HepG2 (cell line): ENCODE data around the gene CAPN15. TPM values are rescaled to one million over a fixed set of nuclear protein-coding genes. Genes with fewer than 3 reads are reported as not detected.

Source experiments
- ARNT ChIP-seq: fragments of 450-650 bp; IDR thresholded peaks from 2 replicates; pipeline ENCODE4 v1.6.1; 2017
- CREM ChIP-seq, 2 experiments: sonication (generic) in 1 of 2; formaldehyde crosslinking in 1 of 2; IDR thresholded peaks; 2 replicates each; pipeline versions ENCODE4 v1.4.0 to v1.6.1; 2016 to 2020; ENCODE audit warnings: antibody characterized with exemption in 1 of 2, mild to moderate bottlenecking in 1 of 2, missing genetic modification reagents in 1 of 2
- GATAD2A ChIP-seq: IDR thresholded peaks from 2 replicates; pipeline ENCODE4 v1.6.1; 2016
- HNRNPUL1 ChIP-seq: fragments of 200-400 bp; formaldehyde crosslinking; IDR thresholded peaks from 2 replicates; pipeline ENCODE4 v1.6.1; 2017; ENCODE audit warnings: low read depth, mild to moderate bottlenecking, low read length, moderate library complexity
- MXD4 ChIP-seq: IDR thresholded peaks from 2 replicates; pipeline ENCODE4 v1.6.1; 2016; ENCODE audit warnings: mild to moderate bottlenecking, missing biosample characterization, missing genetic modification reagents
- MYC ChIP-seq: sonication (generic); formaldehyde crosslinking; IDR thresholded peaks from 2 replicates; pipeline ENCODE4 v1.9.0; 2021; ENCODE audit warnings: missing genetic modification reagents, borderline replicate concordance
- RXRA ChIP-seq: sonication (generic); formaldehyde crosslinking; IDR thresholded peaks from 2 replicates; pipeline ENCODE4 v1.5.1; 2020; ENCODE audit warnings: missing genetic modification reagents
- XRCC5 ChIP-seq: fragments of 200-400 bp; formaldehyde crosslinking; optimal IDR thresholded peaks from 2 replicates; pipeline ENCODE3; 2017; ENCODE audit warnings: mild to moderate bottlenecking, low read length
- YEATS2 ChIP-seq: sonication (generic); formaldehyde crosslinking; IDR thresholded peaks from 2 replicates; pipeline ENCODE4 v1.4.0; 2020; ENCODE audit warnings: missing genetic modification reagents, borderline replicate concordance
- ZMAT3 ChIP-seq: sonication (generic); formaldehyde crosslinking; conservative IDR thresholded peaks from 2 replicates; pipeline ENCODE4 v1.7.0; 2021; ENCODE audit warnings: missing genetic modification reagents
- ZMAT5 ChIP-seq: sonication (generic); formaldehyde crosslinking; IDR thresholded peaks from 2 replicates; pipeline ENCODE4 v1.5.0; 2020; ENCODE audit warnings: mild to moderate bottlenecking, low read depth, missing genetic modification reagents, borderline replicate concordance
- ZNF10 ChIP-seq: sonication (generic); formaldehyde crosslinking; IDR thresholded peaks from 2 replicates; pipeline ENCODE4 v1.4.0; 2020; ENCODE audit warnings: mild to moderate bottlenecking, low read depth, missing genetic modification reagents, borderline replicate concordance
- ZNF160 ChIP-seq: sonication (generic); formaldehyde crosslinking; IDR thresholded peaks from 2 replicates; pipeline ENCODE4 v1.8.0; 2022; ENCODE audit warnings: mild to moderate bottlenecking, inconsistent platforms, missing genetic modification reagents
- ZNF407 ChIP-seq: sonication (generic); formaldehyde crosslinking; IDR thresholded peaks from one replicate; pipeline ENCODE4 v1.5.1; 2020; ENCODE audit warnings: mild to moderate bottlenecking, missing genetic modification reagents; ENCODE audit errors: not compliant biosample characterization
- ZNF414 ChIP-seq: sonication (generic); formaldehyde crosslinking; IDR thresholded peaks from 2 replicates; pipeline ENCODE4 v1.5.0; 2020; ENCODE audit warnings: missing genetic modification reagents
- ZNF513 ChIP-seq: sonication (generic); formaldehyde crosslinking; conservative IDR thresholded peaks from 2 replicates; pipeline ENCODE4 v1.5.0; 2020; ENCODE audit warnings: missing genetic modification reagents
- ZNF556 ChIP-seq: sonication (generic); formaldehyde crosslinking; IDR thresholded peaks from 2 replicates; pipeline ENCODE4 v1.4.0; 2020; ENCODE audit warnings: mild to moderate bottlenecking, missing genetic modification reagents, borderline replicate concordance
- ZNF605 ChIP-seq: sonication (generic); formaldehyde crosslinking; IDR thresholded peaks from 2 replicates; pipeline ENCODE4 v1.8.0; 2022; ENCODE audit warnings: mild to moderate bottlenecking, missing genetic modification reagents
- ZNF780A ChIP-seq: sonication (generic); formaldehyde crosslinking; IDR thresholded peaks from 2 replicates; pipeline ENCODE4 v1.8.0; 2022; ENCODE audit warnings: mild to moderate bottlenecking, missing genetic modification reagents, moderate library complexity
- polyA plus RNA-seq, 8 experiments: library from polyadenylated mRNA; depleted of rRNA in 3 of 8; stranded (reverse) in 7 of 8; unstranded in 1 of 8; fragments of >200 nt; fragmentation: Illumina TruSeq in 4 of 8; extraction: Trizol in 4 of 8; gene quantifications; 2 replicates each; pipeline versions ENCODE4 v1.2.1 to v1.2.3, GENCODE V29; 2011 to 2016; ENCODE audit warnings: low read depth in 4 of 8, missing spikeins in 1 of 8, mixed read lengths in 1 of 8; ENCODE audit not compliant: insufficient read depth in 1 of 8
- total RNA-seq, 5 experiments: library from RNA; depleted of rRNA; stranded (reverse); fragments of >200 nt; fragmentation: Illumina TruSeq; extraction: Trizol; gene quantifications; 2 replicates each; pipeline ENCODE4 v1.2.3, GENCODE V29; 2016; ENCODE audit warnings: low read depth in 1 of 5

Gene CAPN15
- total and polyA plus RNA-seq, 2 of the 13 experiments (the other 11 are each of a cell fraction or from before 2014, with no cell fraction given) = 14.9 to 24.5 TPM

GRCh38 chr16:502179-502943 is 25.2 kb upstream of the CAPN15 start (continued):
- TF ChIP-seq ARNT (no peak), CREM (IDR thresholded peaks at IDR 0.05) (peak; percentile 42; the same call in 1 of the 2 replicates), CREM (CRISPR knock-in tag; IDR thresholded peaks at IDR 0.05) (no peak), ZMAT5 (CRISPR knock-in tag) (0 out of 2 replicates have a peak, but pooled peaks have one; percentile 73), ZNF160 (CRISPR knock-in tag) (0 out of 2 replicates have a peak, but pooled peaks have one; percentile 24), GATAD2A (CRISPR knock-in tag) (peak; percentile 89), YEATS2 (CRISPR knock-in tag) (peak; percentile 75; the same call in 1 of the 2 replicates), ZNF556 (CRISPR knock-in tag) (no peak), MXD4 (CRISPR knock-in tag) (peak; percentile 68; the same call in 1 of the 2 replicates), ZNF407 (CRISPR knock-in tag) (peak; percentile 21), ZNF414 (CRISPR knock-in tag) (peak; percentile 84; the same call in 1 of the 2 replicates), ZNF10 (CRISPR knock-in tag) (no peak), ZNF605 (CRISPR knock-in tag) (peak; percentile 79; the same call in 1 of the 2 replicates), HNRNPUL1 (no peak), ZMAT3 (CRISPR knock-in tag) (peak; percentile 26; the same call in 1 of the 2 replicates), ZNF513 (no peak), RXRA (CRISPR knock-in tag) (peak; percentile 94), ZNF780A (no peak), XRCC5 (no peak), MYC (CRISPR knock-in tag) (peak; percentile 90)
